Dermis blood vessel endothelial cell (primary cell): Measurements from ENCODE around the gene BRD2. TPM values are rescaled to one million over a fixed set of nuclear protein-coding genes. Genes with fewer than 3 reads are reported as not detected.

Experiments
- total RNA-seq: library from RNA; depleted of rRNA; stranded (reverse); fragments of >200 nt; gene quantifications from 2 replicates; pipeline ENCODE4 v1.2.3, GENCODE V29; 2014

Gene BRD2
- total RNA-seq, 1 donor from 2014 or later, result 60.2 TPM

Other genes starting within 250 kb of the BRD2 start
- not detected in 2 replicates for gene HLA-DQA2, start 227.2 kb upstream of the BRD2 start, total RNA-seq
- not detected in 2 replicates for gene HLA-DQB2, start 205.1 kb upstream of the BRD2 start, total RNA-seq
- gene HLA-DOB, start 151.6 kb upstream of the BRD2 start, total RNA-seq, result not detected in 2 replicates
- 22.8 and 39.0 TPM in 2 replicates for gene TAP2, start 129.9 kb upstream of the BRD2 start, total RNA-seq
- gene PSMB8, start 124.5 kb upstream of the BRD2 start, total RNA-seq, result 73.5 and 86.4 TPM in 2 replicates
- gene TAP1, start 114.9 kb upstream of the BRD2 start, total RNA-seq, result 52.9 and 93.4 TPM in 2 replicates
- 29.1 and 68.9 TPM in 2 replicates for gene PSMB9, start 114.4 kb upstream of the BRD2 start, total RNA-seq
- 1.0 and 2.9 TPM in 2 replicates for gene HLA-DMB, start 27.6 kb upstream of the BRD2 start, total RNA-seq
- 1.2 and 1.7 TPM in 2 replicates for gene HLA-DMA, start 15.5 kb upstream of the BRD2 start, total RNA-seq
- not detected in 2 replicates for gene HLA-DOA, start 41.0 kb downstream of the BRD2 start, total RNA-seq
- 0.34 and 17.4 TPM in 2 replicates for gene HLA-DPA1, start 105.1 kb downstream of the BRD2 start, total RNA-seq
- gene HLA-DPB1, start 107.4 kb downstream of the BRD2 start, total RNA-seq, result 1.4 and 22.4 TPM in 2 replicates
- gene COL11A2, start 223.9 kb downstream of the BRD2 start, total RNA-seq, result 0.28 and 0.34 TPM in 2 replicates
- gene RXRB, start 232.1 kb downstream of the BRD2 start, total RNA-seq, result 26.6 and 27.9 TPM in 2 replicates
- 93.6 and 99.4 TPM in 2 replicates for gene SLC39A7, start 232.3 kb downstream of the BRD2 start, total RNA-seq
- gene HSD17B8, start 236.1 kb downstream of the BRD2 start, total RNA-seq, result 8.7 and 9.7 TPM in 2 replicates
- 22.6 and 29.0 TPM in 2 replicates for gene RING1, start 239.9 kb downstream of the BRD2 start, total RNA-seq